Ascending aorta (tissue), 2 donors: ENCODE measurements around the gene BLID. TPM values are rescaled to one million over a fixed set of nuclear protein-coding genes. Genes with fewer than 3 reads are reported as not detected.

Experiments used
- DNase-seq, 2 donors: peaks; one replicate each; pipeline ENCODE4 v3.0.0-alpha.2; 2019; ENCODE audit warnings: low spot score in 2 of 2
- H3K27ac ChIP-seq, 2 donors: fragments of 200-600 bp; sonication (generic); one replicate each; pipeline ENCODE4 v1.5.1; 2016 to 2017; ENCODE audit warnings: mild to moderate bottlenecking in 1 of 2
- H3K27me3 ChIP-seq: fragments of 200-600 bp; sonication (generic); one replicate; pipeline ENCODE4 v1.5.1; 2017
- H3K36me3 ChIP-seq, 2 donors: fragments of 200-600 bp; sonication (generic); one replicate each; pipeline ENCODE4 v1.5.1; 2016
- H3K4me1 ChIP-seq, 2 donors: fragments of 200-600 bp; sonication (generic); one replicate each; pipeline ENCODE4 v1.5.1; 2016 to 2017; ENCODE audit warnings: mild to moderate bottlenecking in 1 of 2
- H3K4me3 ChIP-seq, 2 donors: fragments of 200-600 bp; sonication (generic); one replicate each; pipeline ENCODE4 v1.5.1; 2016 to 2017; ENCODE audit warnings: mild to moderate bottlenecking in 1 of 2
- H3K9me3 ChIP-seq, 2 donors: fragments of 200-600 bp; sonication (generic); one replicate each; pipeline ENCODE4 v1.5.1; 2016
- CTCF ChIP-seq, 3 experiments: fragments of 200-600 bp in 2 of 3; fragments of 450-650 bp in 1 of 3; sonication (generic) in 2 of 3; IDR thresholded peaks; one replicate each; pipeline ENCODE4 v1.5.1; 2016 to 2019; ENCODE audit warnings: antibody characterized with exemption in 3 of 3, mild to moderate bottlenecking in 1 of 3, moderate library complexity in 1 of 3
- intact Hi-C: fragments of 100-400 bp; cut with DNase I; formaldehyde crosslinking; loops from one replicate; pipeline ENCODE4 v1.15.1; 2023
- total RNA-seq: library from RNA; depleted of rRNA; stranded (reverse); fragments of >200 nt; gene quantifications from one replicate; pipeline ENCODE4 v1.1.0, GENCODE V29; 2016

Gene BLID
- total RNA-seq, 1 donor from 2014 or later: not detected

- no peaks in the 10 kb centered on the region for H3K27me3 ChIP-seq
- H3K36me3 ChIP-seq: no peaks in the 10 kb centered on the region
- peak overlapping the region in 1 of 2 donors; percentile 33 for H3K27ac ChIP-seq
- H3K4me3 ChIP-seq: no peak overlapping the region
- intact Hi-C loops: no loop called here
- H3K9me3 ChIP-seq: no peaks in the 10 kb centered on the region
- peaks cover 4 to 14% of the 10 kb centered on the region in 2 donors for H3K4me1 ChIP-seq
- TF ChIP-seq CTCF (IDR thresholded peaks at IDR 0.05): no peak
- DNase-seq: no peak
These were observed 30.5 kb upstream of the BLID start for GRCh38 chr11:122146475-122146874.

- Histone ChIP-seq H3K36me3 (no peaks in the 10 kb centered on the region), H3K4me1 (peaks cover 4 to 9% of the 10 kb centered on the region in 2 donors), H3K9me3 (no peaks in the 10 kb centered on the region), H3K27me3 (no peaks in the 10 kb centered on the region), H3K4me3 (no peak overlapping the region), H3K27ac (peak overlapping the region in 1 of 2 donors; percentile 33)
- intact Hi-C loops: no loop called here
- TF ChIP-seq CTCF (IDR thresholded peaks at IDR 0.05): no peak
- no peak for DNase-seq
These were observed 29.8 kb upstream of the BLID start for GRCh38 chr11:122145715-122146274.

- Histone ChIP-seq H3K4me1 (peaks cover 0 to 4% of the 10 kb centered on the region in 2 donors), H3K9me3 (no peaks in the 10 kb centered on the region), H3K27ac (peak overlapping the region; percentile 33 to 36), H3K36me3 (no peaks in the 10 kb centered on the region), H3K4me3 (no peak overlapping the region), H3K27me3 (no peaks in the 10 kb centered on the region)
- no peak for TF ChIP-seq CTCF (IDR thresholded peaks at IDR 0.05)
- DNase-seq: no peak
- intact Hi-C loops: no loop called here
These were observed 28.7 kb upstream of the BLID start for GRCh38 chr11:122144752-122145151.

- DNase-seq: no peak
- H3K36me3 ChIP-seq: no peaks in the 10 kb centered on the region
- no peaks in the 10 kb centered on the region for H3K27me3 ChIP-seq
- peaks cover 2 to 22% of the 10 kb centered on the region in 2 donors for H3K4me1 ChIP-seq
- no peaks in the 10 kb centered on the region for H3K9me3 ChIP-seq
- H3K4me3 ChIP-seq: no peak overlapping the region
- intact Hi-C loops: no loop called here
- peak overlapping the region; percentile 33 for H3K27ac ChIP-seq
- no peak for TF ChIP-seq CTCF (IDR thresholded peaks at IDR 0.05)
These were observed 25.7 kb upstream of the BLID start for GRCh38 chr11:122141725-122142124.

- Histone ChIP-seq H3K9me3 (no peaks in the 10 kb centered on the region), H3K27me3 (no peaks in the 10 kb centered on the region), H3K4me3 (no peak overlapping the region), H3K27ac (peak overlapping the region; percentile 33 to 35), H3K4me1 (peaks cover 6 to 34% of the 10 kb centered on the region in 2 donors), H3K36me3 (no peaks in the 10 kb centered on the region)
- no peak for DNase-seq
- TF ChIP-seq CTCF (IDR thresholded peaks at IDR 0.05): no peak
- intact Hi-C loops: no loop called here
These were observed 24.5 kb upstream of the BLID start for GRCh38 chr11:122140500-122140899.

- H3K27ac ChIP-seq: peak overlapping the region; percentile 60 to 76
- H3K9me3 ChIP-seq: no peaks in the 10 kb centered on the region
- no peak for DNase-seq
- H3K4me1 ChIP-seq: peaks cover 6 to 35% of the 10 kb centered on the region in 2 donors
- intact Hi-C loops: no loop called here
- H3K4me3 ChIP-seq: no peak overlapping the region
- H3K27me3 ChIP-seq: no peaks in the 10 kb centered on the region
- H3K36me3 ChIP-seq: no peaks in the 10 kb centered on the region
- TF ChIP-seq CTCF (IDR thresholded peaks at IDR 0.05): no peak
These were observed 23.5 kb upstream of the BLID start for GRCh38 chr11:122139595-122139866.
